Measurements from ENCODE around the gene MEPCE.

GRCh38 chr7:100406767-100407166 lies 22.9 kb upstream of the MEPCE start:
- TF ChIP-seq CTCF (conservative IDR thresholded peaks at IDR 0.05) (no peak), ZFX (IDR thresholded peaks at IDR 0.05) (no peak)
